Activated T-helper 2 cell treated with anti-CD3 and anti-CD28 coated beads, Interferon-gamma antibody, Interleukin-2, Interleukin-4, amounts not matched to agents 10 μg/mL and 5 μg/mL and 100 μg/mL, durations not matched to agents 14 hours and 24 hours and 36 hours (primary cell): ENCODE results near the gene SNAPC4. TPM values are rescaled to one million over a fixed set of nuclear protein-coding genes. Genes with fewer than 3 reads are reported as not detected.

Source experiments
- DNase-seq: peaks from one replicate; pipeline ENCODE4 v3.0.0; 2021; ENCODE audit warnings: low spot score
- H3K27ac Mint-ChIP-seq: one replicate; pipeline ENCODE4 v1.8.0; 2021; ENCODE audit warnings: mixed read lengths
- H3K27me3 Mint-ChIP-seq: one replicate; pipeline ENCODE4 v1.8.0; 2021; ENCODE audit warnings: low read depth, mixed read lengths
- H3K36me3 Mint-ChIP-seq: one replicate; pipeline ENCODE4 v1.8.0; 2021; ENCODE audit warnings: low read depth, mixed read lengths
- H3K4me1 Mint-ChIP-seq: one replicate; pipeline ENCODE4 v1.8.0; 2021; ENCODE audit warnings: low read depth, mixed read lengths
- H3K4me3 Mint-ChIP-seq: one replicate; pipeline ENCODE4 v1.8.0; 2021; ENCODE audit warnings: low read depth, mild to moderate bottlenecking, moderate library complexity, mixed read lengths
- H3K9me3 Mint-ChIP-seq: one replicate; pipeline ENCODE4 v1.8.0; 2021; ENCODE audit warnings: mixed read lengths
- intact Hi-C: fragments of 100-400 bp; cut with micrococcal nuclease; formaldehyde crosslinking; loops from one replicate; pipeline ENCODE4 v1.15.1; 2023
- total RNA-seq: library from RNA; stranded (reverse); gene quantifications from 2 replicates; pipeline ENCODE4 v1.2.3, GENCODE V29; 2022

Gene SNAPC4
- total RNA-seq, 1 donor from 2014 or later = 22.7 TPM

DNA sequence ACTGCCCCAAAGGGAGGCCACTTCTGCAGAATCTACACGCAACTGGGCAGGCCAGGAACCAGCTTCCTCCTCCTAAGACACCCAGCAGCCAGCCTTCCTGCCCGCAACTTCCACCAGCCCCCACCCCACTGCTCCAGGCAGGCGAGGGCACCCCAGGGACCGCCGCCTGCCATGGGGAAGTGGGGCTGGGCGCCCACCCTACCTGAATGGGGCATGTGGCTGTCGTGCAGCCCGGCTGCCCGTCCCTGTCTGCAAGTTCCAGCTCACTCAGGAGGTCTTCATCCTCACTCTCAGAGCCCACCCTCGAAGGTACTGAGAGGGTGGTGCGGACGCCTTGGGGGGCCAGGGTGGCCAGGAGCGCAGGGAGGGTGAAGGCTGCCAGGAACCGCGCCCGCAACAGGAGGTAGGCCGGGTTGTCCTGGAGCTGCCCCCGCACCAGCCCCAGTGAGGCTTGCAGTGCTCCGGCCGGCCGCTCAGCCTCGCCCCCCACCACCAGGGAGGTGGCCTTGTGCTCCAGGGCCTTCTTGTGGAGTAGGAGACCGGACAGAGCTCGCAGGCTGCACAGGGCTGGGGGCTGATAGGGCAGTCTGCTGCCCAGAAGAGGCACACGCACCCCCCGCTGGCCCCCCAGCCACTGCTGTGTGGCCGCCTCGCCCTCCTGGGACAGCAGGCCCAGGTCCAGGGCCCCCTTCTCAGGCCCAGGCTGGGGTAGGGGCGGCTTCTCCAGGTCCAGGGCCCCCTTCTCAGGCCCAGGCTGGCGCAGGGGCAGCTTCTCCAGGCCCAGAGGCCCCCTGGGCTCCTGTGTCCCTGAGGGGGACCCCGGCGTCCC, 22.4 kb downstream of the SNAPC4 start:
- no peaks in the 10 kb centered on the region for H3K9me3 Mint-ChIP-seq
- H3K27me3 Mint-ChIP-seq = no peaks in the 10 kb centered on the region
- no peak overlapping the region for H3K27ac Mint-ChIP-seq
- H3K36me3 Mint-ChIP-seq = peaks cover 15% of the 10 kb centered on the region
- intact Hi-C loops = no loop called here
- H3K4me1 Mint-ChIP-seq = no peaks in the 10 kb centered on the region
- DNase-seq = no peak
- no peak overlapping the region for H3K4me3 Mint-ChIP-seq

DNA sequence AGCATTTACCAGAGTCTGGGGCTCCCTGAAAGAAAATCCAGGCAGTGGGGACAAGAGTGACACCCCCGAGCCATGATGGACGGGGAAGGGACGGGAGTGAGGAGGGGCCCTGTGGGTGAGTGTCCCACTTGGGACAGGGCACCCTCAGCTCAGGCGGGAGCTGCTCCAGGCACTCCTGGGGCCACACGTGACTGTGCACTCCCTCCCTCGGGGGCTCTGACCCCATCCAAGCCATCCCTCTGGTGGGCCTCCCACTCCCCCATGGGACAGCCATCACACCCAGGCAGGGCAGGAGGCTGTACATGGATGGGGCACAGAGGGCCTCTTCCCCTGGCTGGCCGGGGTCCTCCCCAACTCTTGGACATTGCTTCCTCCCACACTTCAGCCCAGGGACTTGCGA, 23.5 kb downstream of the SNAPC4 start:
- no peak for DNase-seq
- intact Hi-C loops = no loop called here
- no peak overlapping the region for H3K27ac Mint-ChIP-seq
- no peaks in the 10 kb centered on the region for H3K9me3 Mint-ChIP-seq
- no peak overlapping the region for H3K4me3 Mint-ChIP-seq
- H3K36me3 Mint-ChIP-seq = peaks cover 10% of the 10 kb centered on the region
- no peaks in the 10 kb centered on the region for H3K27me3 Mint-ChIP-seq
- H3K4me1 Mint-ChIP-seq = no peaks in the 10 kb centered on the region

DNA sequence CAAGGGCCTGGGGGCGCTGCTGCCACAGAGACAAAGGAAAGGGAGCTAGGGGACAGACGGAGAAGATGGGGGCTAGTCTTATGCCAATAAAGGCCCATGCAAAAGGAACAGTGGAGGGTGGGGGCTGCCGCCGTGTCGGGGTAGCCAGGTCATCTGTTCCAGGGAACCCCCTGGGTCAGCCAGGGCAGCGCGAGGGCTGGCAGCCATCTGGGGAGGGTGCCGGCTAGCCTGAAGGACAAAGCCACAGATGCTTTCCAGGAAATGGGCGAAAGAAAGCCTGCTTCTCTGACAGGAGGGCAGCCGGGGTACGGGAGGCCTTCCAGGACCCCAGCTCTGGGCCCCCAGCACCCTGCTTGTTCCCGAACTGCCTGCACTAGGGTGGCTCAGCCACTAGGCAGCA, 24.9 kb downstream of the SNAPC4 start:
- Mint-ChIP-seq H3K27ac (no peak overlapping the region), H3K9me3 (no peaks in the 10 kb centered on the region), H3K4me3 (no peak overlapping the region), H3K4me1 (no peaks in the 10 kb centered on the region), H3K27me3 (no peaks in the 10 kb centered on the region), H3K36me3 (peaks cover 10% of the 10 kb centered on the region)
- intact Hi-C loops = no loop called here
- DNase-seq = no peak

DNA sequence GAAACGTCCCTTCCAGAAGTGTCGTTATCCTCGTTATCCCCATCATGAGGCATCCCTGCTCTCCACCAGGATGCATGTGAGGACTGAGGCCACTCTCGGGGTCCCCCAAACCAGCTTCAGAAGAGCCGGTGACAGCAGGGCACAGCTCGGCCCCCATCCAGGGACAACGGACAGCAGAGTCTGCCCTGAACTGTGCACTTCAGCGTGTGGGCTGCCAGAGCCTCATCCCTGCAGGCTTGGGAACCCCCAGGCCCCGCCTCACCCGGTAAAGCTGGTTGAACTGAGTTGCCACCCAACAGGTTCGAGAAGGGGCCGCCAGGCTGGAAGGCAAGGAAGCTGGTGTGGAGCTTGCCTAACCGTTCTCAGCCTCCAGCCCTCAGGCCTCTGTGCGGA, 25.8 kb downstream of the SNAPC4 start:
- Mint-ChIP-seq H3K4me1 (no peaks in the 10 kb centered on the region), H3K4me3 (no peak overlapping the region)

DNA sequence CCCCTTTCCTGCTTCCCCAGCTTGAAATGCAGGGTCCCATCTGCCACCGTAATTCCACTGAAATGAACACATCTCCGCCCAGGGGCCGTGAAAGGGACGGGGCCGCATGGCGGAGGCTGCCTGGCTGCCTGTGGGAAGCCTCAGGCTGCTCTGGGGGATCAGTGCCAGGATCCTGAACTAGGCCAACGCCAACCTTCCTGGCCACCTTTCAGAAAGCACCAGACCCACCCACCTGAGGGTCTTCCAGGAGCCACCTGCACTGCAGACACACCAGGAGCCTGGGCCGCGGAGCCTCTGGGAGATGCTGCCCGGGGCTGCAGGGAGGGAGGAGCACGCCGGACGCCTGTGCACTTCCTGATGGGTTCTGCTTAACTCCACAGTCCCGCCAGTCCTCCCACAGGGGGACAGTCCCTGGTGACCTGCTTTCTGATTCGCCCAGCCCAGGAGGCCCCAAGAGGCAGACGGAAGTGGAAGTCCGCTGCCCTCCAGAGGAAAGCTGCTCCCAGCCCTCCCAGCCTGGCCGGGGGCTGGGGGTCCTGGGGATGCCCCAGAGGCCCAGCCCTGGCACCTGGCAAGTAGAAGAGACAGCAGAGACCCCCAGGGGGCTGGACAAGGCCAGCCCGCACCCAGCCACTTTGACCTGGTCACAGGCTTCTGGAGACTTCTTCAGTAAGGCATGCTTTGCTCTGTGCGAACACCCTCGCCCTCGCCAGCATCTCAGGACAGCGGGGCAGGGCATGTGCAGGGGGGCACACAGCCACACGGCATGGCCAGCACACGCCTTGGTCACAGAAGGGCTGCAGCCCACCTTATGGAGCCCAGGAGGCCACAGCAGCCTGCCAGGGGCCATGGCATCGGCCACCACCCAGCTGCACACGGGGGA, 26.4 kb downstream of the SNAPC4 start, which contains the start of gene CARD9:
CARD9 (minus strand) TSS at position 370 of the 883 bp plus-strand sequence. CDS start 1,591 bp downstream, outside the sequence.
- DNase-seq = no peak
- Mint-ChIP-seq H3K4me1 (no peaks in the 10 kb centered on the region), H3K27me3 (no peaks in the 10 kb centered on the region), H3K4me3 (peak within 1 kb of the TSS; percentile 77), H3K27ac (peak within 1 kb of the TSS; percentile 55), H3K9me3 (no peaks in the 10 kb centered on the region), H3K36me3 (peaks cover 7% of the 10 kb centered on the region)
- intact Hi-C loops = no loop called here

More for the DNA sequence above, 25.8 kb downstream of the SNAPC4 start:
- intact Hi-C loops = no loop called here
- no peak overlapping the region for H3K27ac Mint-ChIP-seq
- no peaks in the 10 kb centered on the region for H3K27me3 Mint-ChIP-seq
- H3K9me3 Mint-ChIP-seq = no peaks in the 10 kb centered on the region
- H3K36me3 Mint-ChIP-seq = peaks cover 10% of the 10 kb centered on the region
- DNase-seq = no peak

DNA sequence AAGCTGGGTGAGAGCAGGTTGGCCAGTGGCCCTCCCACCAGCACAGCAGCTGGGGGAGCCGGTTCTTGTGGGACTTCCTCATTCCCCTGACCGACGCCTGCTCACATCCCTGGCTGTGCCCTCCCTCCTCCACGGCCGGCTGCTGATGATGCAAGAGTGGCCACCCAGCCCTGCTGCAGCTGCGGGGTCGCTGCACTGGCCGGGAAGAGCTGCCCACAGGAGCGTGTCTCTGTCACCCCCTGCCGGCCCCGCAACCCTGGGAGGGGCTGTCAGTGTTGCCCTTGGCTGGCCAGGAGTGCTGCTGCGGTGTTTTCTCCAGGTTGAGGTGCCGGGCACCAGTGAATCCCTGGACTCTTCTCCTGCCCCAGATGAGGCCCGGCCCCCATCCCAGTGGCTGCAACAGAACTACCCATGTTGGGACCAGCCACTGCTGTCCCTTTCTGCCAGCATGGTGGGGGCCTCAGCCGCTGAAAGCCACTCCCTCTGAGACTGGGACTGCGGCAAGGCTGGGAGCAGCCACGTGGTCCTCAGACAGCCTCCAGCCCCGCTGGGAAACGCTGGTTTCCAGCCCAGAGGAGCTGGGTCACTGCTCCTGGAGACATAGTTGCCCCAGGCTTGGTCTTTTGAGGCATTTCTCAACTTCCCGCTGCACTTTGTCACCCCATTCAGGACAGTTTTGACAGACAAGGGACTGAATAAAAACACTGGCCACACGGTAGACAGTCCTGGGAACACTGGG, 27.2 kb downstream of the SNAPC4 start:
- peaks cover 7% of the 10 kb centered on the region for H3K36me3 Mint-ChIP-seq
- H3K27ac Mint-ChIP-seq = peak overlapping the region; percentile 17
- peak overlapping the region; percentile 77 for H3K4me3 Mint-ChIP-seq
- intact Hi-C loops = no loop called here
- H3K9me3 Mint-ChIP-seq = no peaks in the 10 kb centered on the region
- no peak for DNase-seq
- H3K27me3 Mint-ChIP-seq = no peaks in the 10 kb centered on the region
- H3K4me1 Mint-ChIP-seq = no peaks in the 10 kb centered on the region

DNA sequence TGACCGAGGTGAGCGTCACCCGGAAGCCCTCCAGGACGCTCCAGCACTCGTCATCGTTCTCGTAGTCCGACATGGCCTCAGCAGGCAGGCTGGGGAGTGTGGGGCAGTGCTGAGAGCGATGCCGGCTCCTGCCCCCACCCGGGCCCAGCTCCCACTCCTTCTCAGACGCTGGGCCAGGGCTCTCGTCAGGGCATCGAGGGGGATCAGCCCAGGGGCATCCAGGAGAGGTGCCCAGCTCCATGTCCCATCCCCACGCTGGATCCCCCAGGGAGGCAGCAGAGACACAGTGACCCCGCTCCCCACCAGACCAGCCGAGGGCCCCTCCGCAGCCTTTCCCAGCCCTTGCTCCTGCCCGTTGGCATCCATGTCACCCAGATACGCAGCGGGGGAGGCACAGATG, 28.0 kb downstream of the SNAPC4 start:
- no peak overlapping the region for H3K4me3 Mint-ChIP-seq
- H3K36me3 Mint-ChIP-seq = peaks cover 7% of the 10 kb centered on the region
- H3K4me1 Mint-ChIP-seq = no peaks in the 10 kb centered on the region
- intact Hi-C loops = no loop called here
- no peak overlapping the region for H3K27ac Mint-ChIP-seq
- no peaks in the 10 kb centered on the region for H3K27me3 Mint-ChIP-seq
- DNase-seq = no peak
- H3K9me3 Mint-ChIP-seq = no peaks in the 10 kb centered on the region

DNA sequence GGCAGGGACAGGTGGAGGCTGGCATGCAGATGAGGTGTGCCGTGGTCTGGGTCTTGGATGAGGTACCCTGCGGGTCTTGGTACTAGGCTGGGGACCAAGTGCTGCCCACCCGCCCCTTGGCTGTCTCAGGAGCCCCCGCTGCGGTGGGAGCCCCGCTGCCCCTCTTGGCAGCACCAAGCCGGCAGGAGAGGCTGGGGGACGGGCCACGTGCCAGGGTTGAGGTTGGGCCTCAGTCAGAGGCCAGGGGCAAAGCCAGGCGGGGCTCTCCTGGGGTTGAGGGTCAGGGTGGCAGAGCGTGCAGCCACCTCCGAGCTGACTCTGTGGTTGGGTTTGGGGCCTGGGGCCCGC, 28.5 kb downstream of the SNAPC4 start:
- Mint-ChIP-seq H3K4me1 (no peaks in the 10 kb centered on the region), H3K36me3 (peaks cover 7% of the 10 kb centered on the region), H3K27ac (no peak overlapping the region), H3K9me3 (no peaks in the 10 kb centered on the region), H3K4me3 (no peak overlapping the region), H3K27me3 (no peaks in the 10 kb centered on the region)
- intact Hi-C loops = no loop called here
- DNase-seq = no peak

DNA sequence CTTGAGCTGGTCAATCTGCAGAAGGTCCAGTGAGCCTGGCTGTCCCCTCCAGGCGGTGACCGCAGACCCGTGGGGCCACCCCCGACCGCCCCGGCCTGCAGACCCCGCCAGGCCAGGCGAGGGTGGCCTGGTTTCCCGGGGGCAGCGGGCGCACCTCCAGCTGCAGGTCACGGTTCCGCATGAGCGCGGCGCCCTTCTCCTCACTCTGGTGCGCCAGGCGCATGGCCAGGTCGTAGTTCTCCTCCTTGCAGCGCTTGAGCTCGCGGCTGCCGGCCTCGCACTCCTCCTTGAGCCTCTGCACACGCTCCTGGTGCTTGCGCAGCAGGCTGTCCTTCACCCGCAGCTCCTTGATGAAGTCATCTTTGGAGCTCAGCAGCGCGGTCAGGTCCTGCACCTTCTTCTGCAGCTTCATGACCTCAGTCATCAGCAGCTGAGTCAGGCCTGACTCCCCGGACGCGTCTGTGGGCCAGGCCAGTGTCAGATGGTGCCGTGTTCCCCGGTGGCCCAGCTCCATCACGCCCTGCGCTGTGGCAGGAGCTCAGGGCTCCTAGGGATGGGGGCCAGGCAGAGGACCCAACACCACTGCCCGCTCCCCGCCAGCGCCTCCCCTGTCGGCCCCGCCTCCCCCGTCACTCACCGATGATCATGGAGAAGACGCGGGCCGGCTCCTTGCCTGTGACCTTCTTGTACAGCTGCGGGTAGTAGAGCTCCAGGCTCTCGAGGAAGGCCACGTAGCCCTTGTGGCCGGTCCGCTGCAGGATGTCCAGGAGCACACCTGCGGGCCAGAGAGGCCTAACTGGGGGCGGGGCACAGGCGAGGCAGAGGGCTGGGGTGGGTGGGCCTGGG, 29.1 kb downstream of the SNAPC4 start:
- peaks cover 7% of the 10 kb centered on the region for H3K36me3 Mint-ChIP-seq
- no peak for DNase-seq
- no peaks in the 10 kb centered on the region for H3K27me3 Mint-ChIP-seq
- no peaks in the 10 kb centered on the region for H3K4me1 Mint-ChIP-seq
- H3K4me3 Mint-ChIP-seq = no peak overlapping the region
- H3K27ac Mint-ChIP-seq = no peak overlapping the region
- H3K9me3 Mint-ChIP-seq = no peaks in the 10 kb centered on the region
- intact Hi-C loops = no loop called here

DNA sequence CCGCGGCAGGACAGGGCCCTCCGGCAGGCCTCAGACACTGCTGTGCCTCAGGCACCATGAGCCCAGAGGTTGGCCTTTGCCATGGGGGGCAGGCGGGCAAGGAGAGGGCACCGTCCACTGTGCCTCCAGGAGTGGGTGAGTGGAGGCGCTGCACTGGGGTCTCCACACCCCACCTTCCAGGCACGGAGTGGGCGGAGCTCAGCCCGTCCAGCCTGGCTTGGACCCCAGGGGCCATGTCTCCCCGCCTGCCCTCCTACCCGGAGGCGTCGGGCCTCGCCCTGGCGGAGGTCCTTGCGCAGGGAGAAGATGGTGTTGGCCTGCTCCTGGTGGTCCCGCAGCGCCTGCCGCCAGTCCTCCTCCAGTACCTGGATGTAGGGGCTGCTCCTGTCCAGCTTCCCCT, 29.9 kb downstream of the SNAPC4 start:
- Mint-ChIP-seq H3K4me1 (no peaks in the 10 kb centered on the region), H3K9me3 (no peaks in the 10 kb centered on the region), H3K36me3 (peaks cover 10% of the 10 kb centered on the region), H3K27ac (no peak overlapping the region), H3K4me3 (no peak overlapping the region), H3K27me3 (no peaks in the 10 kb centered on the region)
- intact Hi-C loops = no loop called here
- no peak for DNase-seq

DNA sequence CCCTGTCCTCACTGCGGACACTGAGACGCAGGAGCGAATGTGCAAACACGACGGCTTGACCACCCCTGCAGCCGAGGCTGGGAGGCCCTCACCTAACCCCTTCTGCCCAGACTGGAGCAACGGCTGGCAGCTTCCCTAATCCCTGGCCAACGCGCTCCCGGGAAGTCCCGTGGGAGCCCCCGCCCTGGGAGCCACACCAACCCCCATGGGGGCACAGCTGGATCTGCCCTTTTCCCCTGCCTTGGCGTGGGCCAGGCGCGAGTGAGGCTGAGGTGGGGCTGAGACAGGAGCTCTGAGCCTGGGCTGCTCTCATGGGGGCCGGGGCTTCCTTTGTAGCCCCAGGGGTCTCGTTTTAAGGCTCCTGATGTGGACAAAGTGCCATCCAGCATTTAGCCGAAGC, 31.8 kb downstream of the SNAPC4 start:
- DNase-seq = no peak
- H3K27me3 Mint-ChIP-seq = no peaks in the 10 kb centered on the region
- no peak overlapping the region for H3K4me3 Mint-ChIP-seq
- H3K9me3 Mint-ChIP-seq = no peaks in the 10 kb centered on the region
- peaks cover 6% of the 10 kb centered on the region for H3K36me3 Mint-ChIP-seq
- no peak overlapping the region for H3K27ac Mint-ChIP-seq
- no peaks in the 10 kb centered on the region for H3K4me1 Mint-ChIP-seq
- intact Hi-C loops = no loop called here
